H1 (cell line): ENCODE results near the gene IKZF2.

Experiments
- CEBPB ChIP-seq: IDR thresholded peaks from 2 replicates; pipeline ENCODE4 v1.6.1; 2012; ENCODE audit warnings: low read depth, low read length
- JUN ChIP-seq: IDR thresholded peaks from 2 replicates; pipeline ENCODE4 v1.6.1; 2011; ENCODE audit warnings: low read depth, mild to moderate bottlenecking, improper control_type of control experiment, low read length
- KDM5A ChIP-seq: fragments of 200-600 bp; IDR thresholded peaks from 2 replicates; pipeline ENCODE4 v1.7.1; 2012; ENCODE audit warnings: mild to moderate bottlenecking, low read length, inconsistent platforms, mixed read lengths
- TAF7 ChIP-seq: optimal IDR thresholded peaks from 2 replicates; pipeline ENCODE3; 2011; ENCODE audit warnings: low read depth, mild to moderate bottlenecking, inconsistent platforms, low read length, moderate library complexity, borderline replicate concordance
- TF ChIP-seq, protein P1 (sequence below), 3 experiments: IDR thresholded peaks; 1 replicate in 2 of 3; 2 replicates in 1 of 3; pipeline versions ENCODE4 v1.5.1 to v1.6.1; 2011; ENCODE audit warnings: low read length in 3 of 3, mild to moderate bottlenecking in 3 of 3, inconsistent platforms in 2 of 3, low read depth in 1 of 3, moderate library complexity in 1 of 3; ENCODE audit not compliant: insufficient read depth in 1 of 3; ENCODE audit errors: control extremely low read depth in 1 of 3

- TF ChIP-seq, protein P1, sequence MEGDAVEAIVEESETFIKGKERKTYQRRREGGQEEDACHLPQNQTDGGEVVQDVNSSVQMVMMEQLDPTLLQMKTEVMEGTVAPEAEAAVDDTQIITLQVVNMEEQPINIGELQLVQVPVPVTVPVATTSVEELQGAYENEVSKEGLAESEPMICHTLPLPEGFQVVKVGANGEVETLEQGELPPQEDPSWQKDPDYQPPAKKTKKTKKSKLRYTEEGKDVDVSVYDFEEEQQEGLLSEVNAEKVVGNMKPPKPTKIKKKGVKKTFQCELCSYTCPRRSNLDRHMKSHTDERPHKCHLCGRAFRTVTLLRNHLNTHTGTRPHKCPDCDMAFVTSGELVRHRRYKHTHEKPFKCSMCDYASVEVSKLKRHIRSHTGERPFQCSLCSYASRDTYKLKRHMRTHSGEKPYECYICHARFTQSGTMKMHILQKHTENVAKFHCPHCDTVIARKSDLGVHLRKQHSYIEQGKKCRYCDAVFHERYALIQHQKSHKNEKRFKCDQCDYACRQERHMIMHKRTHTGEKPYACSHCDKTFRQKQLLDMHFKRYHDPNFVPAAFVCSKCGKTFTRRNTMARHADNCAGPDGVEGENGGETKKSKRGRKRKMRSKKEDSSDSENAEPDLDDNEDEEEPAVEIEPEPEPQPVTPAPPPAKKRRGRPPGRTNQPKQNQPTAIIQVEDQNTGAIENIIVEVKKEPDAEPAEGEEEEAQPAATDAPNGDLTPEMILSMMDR (IDR thresholded peaks at IDR 0.05; ENCODE audit: control extremely low read depth in 1 of 3, insufficient read depth in 1 of 3, low read depth in 1 of 3, low read length in 3 of 3), result no peak
- TF ChIP-seq JUN, result no peak
- TF ChIP-seq KDM5A, result no peak
- no peak for TF ChIP-seq TAF7
- no peak for TF ChIP-seq CEBPB
Measured at GRCh38 chr2:213022987-213023386, 128.4 kb downstream of the IKZF2 start.
